A549 (cell line): ENCODE results near the gene GPC1. TPM values are rescaled to one million over a fixed set of nuclear protein-coding genes. Genes with fewer than 3 reads are reported as not detected.

Experiments
- ATAC-seq, 2 experiments: fragments of 200-7000 bp in 1 of 2; fragments of >200 bp in 1 of 2; cut with Nextera tagmentation in 1 of 2; cut with Tn5 transposase in 1 of 2; 3 replicates each; pipeline versions ENCODE4 v1.8.0 to v1.9.1; 2018 to 2020; ENCODE audit warnings: mild to moderate bottlenecking in 1 of 2, moderate library complexity in 1 of 2
- CTCF ChIA-PET: fragments of 300-600 bp; sonication (Branson Sonifier 250); formaldehyde crosslinking; extraction: SDS; loops from one replicate; lab custom pipeline; 2021; ENCODE audit warnings: antibody characterized with exemption, inconsistent platforms; lab: Yijun Ruan, JAX
- POLR2A ChIA-PET: fragments of 350-600 bp; formaldehyde crosslinking; extraction: SDS; loops from one replicate; lab custom pipeline; 2021; ENCODE audit warnings: antibody characterized with exemption, inconsistent platforms; lab: Yijun Ruan, JAX
- DNase-seq, 2 experiments: peaks; one replicate each; pipeline versions ENCODE4 v3.0.0 to v3.0.0-alpha.2; 2011 to 2016; ENCODE audit warnings: low read depth in 1 of 2, low spot score in 1 of 2
- FAIRE-seq: peaks from 2 replicates; lab custom pipeline; 2011; peaks lifted over from hg19 to GRCh38; lab: Jason Lieb, UNC
- H3K27ac ChIP-seq, 2 experiments: fragments of >200 bp; sonication (Bioruptor Twin); formaldehyde crosslinking; 3 replicates each; pipeline ENCODE4 v1.5.1; 2016 to 2017
- H3K4me1 ChIP-seq: fragments of >200 bp; sonication (Bioruptor Twin); formaldehyde crosslinking; 3 replicates; pipeline ENCODE4 v1.6.1; 2016
- H3K4me2 ChIP-seq: fragments of >200 bp; sonication (Bioruptor Twin); formaldehyde crosslinking; 3 replicates; pipeline ENCODE4 v1.6.1; 2016
- H3K4me3 ChIP-seq: fragments of >200 bp; sonication (Bioruptor Twin); formaldehyde crosslinking; 3 replicates; pipeline ENCODE4 v1.5.1; 2016
- H3K9me3 ChIP-seq: fragments of >200 bp; sonication (Bioruptor Twin); formaldehyde crosslinking; 3 replicates; pipeline ENCODE4 v1.6.1; 2016
- CEBPB ChIP-seq, 2 experiments: fragments of >200 bp in 1 of 2; sonication (Bioruptor Twin) in 1 of 2; formaldehyde crosslinking in 1 of 2; IDR thresholded peaks; 2 replicates each; pipeline ENCODE4 v1.6.1; 2012 to 2016
- FOSB ChIP-seq: fragments of 250-450 bp; sonication (Bioruptor Pico); IDR thresholded peaks from 2 replicates; pipeline ENCODE4 v1.5.0; 2020; ENCODE audit warnings: mild to moderate bottlenecking, moderate library complexity
- GATA3 ChIP-seq: IDR thresholded peaks from 2 replicates; pipeline ENCODE4 v1.6.1; 2012; ENCODE audit warnings: borderline replicate concordance
- HOXA7 ChIP-seq: fragments of 250-450 bp; sonication (Bioruptor Pico); IDR thresholded peaks from 2 replicates; pipeline ENCODE4 v1.5.0; 2020; ENCODE audit warnings: mild to moderate bottlenecking, moderate library complexity
- HOXB13 ChIP-seq: fragments of 250-450 bp; sonication (Bioruptor Pico); IDR thresholded peaks from 2 replicates; pipeline ENCODE4 v1.5.0; 2020; ENCODE audit warnings: low read depth, mild to moderate bottlenecking, moderate library complexity
- NPAS2 ChIP-seq: fragments of 250-450 bp; sonication (Bioruptor Pico); IDR thresholded peaks from 2 replicates; pipeline ENCODE4 v1.8.0; 2022; ENCODE audit warnings: mild to moderate bottlenecking, moderate library complexity, borderline replicate concordance
- NR3C1 ChIP-seq: fragments of >200 bp; sonication (Bioruptor Twin); formaldehyde crosslinking; IDR thresholded peaks from 3 replicates; pipeline ENCODE4 v1.6.1; 2017
- PHF8 ChIP-seq: fragments of 200-600 bp; sonication (generic); IDR thresholded peaks from 2 replicates; pipeline ENCODE4 v1.6.1; 2016; ENCODE audit warnings: low read depth, mild to moderate bottlenecking, antibody characterized with exemption, moderate library complexity, borderline replicate concordance
- POLR2A ChIP-seq: IDR thresholded peaks from 2 replicates; pipeline ENCODE4 v1.6.1; 2012; ENCODE audit warnings: mild to moderate bottlenecking, low read length
- POLR2AphosphoS2 ChIP-seq: conservative IDR thresholded peaks from 2 replicates; pipeline ENCODE4 v1.6.1; 2012; ENCODE audit warnings: low read length, improper control_type of control experiment, inconsistent platforms
- RAD21 ChIP-seq, 2 experiments: fragments of >200 bp in 1 of 2; sonication (Bioruptor Twin) in 1 of 2; formaldehyde crosslinking in 1 of 2; IDR thresholded peaks in 1 of 2; conservative IDR thresholded peaks in 1 of 2; 2 replicates in 1 of 2; 3 replicates in 1 of 2; pipeline ENCODE4 v1.6.1; 2012 to 2018; ENCODE audit warnings: inconsistent platforms in 1 of 2
- RARB ChIP-seq: fragments of 250-450 bp; sonication (Bioruptor Pico); IDR thresholded peaks from 2 replicates; pipeline ENCODE4 v1.8.0; 2021; ENCODE audit warnings: mild to moderate bottlenecking, moderate library complexity
- TFCP2L1 ChIP-seq: fragments of 250-450 bp; sonication (Bioruptor Pico); IDR thresholded peaks from 2 replicates; pipeline ENCODE4 v1.5.0; 2021; ENCODE audit warnings: mild to moderate bottlenecking
- ZFP36 ChIP-seq: fragments of 450-650 bp; IDR thresholded peaks from 2 replicates; pipeline ENCODE4 v1.6.1; 2014; ENCODE audit warnings: borderline replicate concordance; ENCODE audit not compliant: partially characterized antibody
- ZNF302 ChIP-seq: fragments of 250-450 bp; sonication (Bioruptor Pico); IDR thresholded peaks from 2 replicates; pipeline ENCODE4 v1.9.0; 2021; ENCODE audit warnings: inconsistent platforms, mild to moderate bottlenecking, moderate library complexity
- ZSCAN20 ChIP-seq: fragments of 250-450 bp; sonication (Bioruptor Pico); IDR thresholded peaks from 2 replicates; pipeline ENCODE4 v1.8.0; 2022; ENCODE audit warnings: mild to moderate bottlenecking, moderate library complexity
- WGBS: methylation state at CpG from one replicate; pipeline ENCODE4 v1.1.6; 2017; ENCODE audit errors: missing lambda C conversion rate; 5-methylcytosine and 5-hydroxymethylcytosine counted together
- polyA plus RNA-seq, 4 experiments: library from polyadenylated mRNA; depleted of rRNA in 3 of 4; stranded (reverse); fragments of >200 nt; fragmentation: RNase III in 1 of 4; extraction: RNeasy Plus Mini Kit Qiagen cat#74134 plus additional on column Dnase treatment in 1 of 4; gene quantifications; 2 replicates in 3 of 4; 3 replicates in 1 of 4; pipeline ENCODE4 v1.2.3, GENCODE V29; 2011 to 2017
- TF ChIP-seq, protein P1 (sequence below): fragments of >200 bp; sonication (Bioruptor Twin); formaldehyde crosslinking; IDR thresholded peaks from 3 replicates; pipeline ENCODE4 v1.5.1; 2016
- TF ChIP-seq, protein P2 (sequence below): IDR thresholded peaks from 2 replicates; pipeline ENCODE4 v1.6.1; 2012
- TF ChIP-seq, protein P3 (sequence below): fragments of 250-450 bp; sonication (Bioruptor Pico); IDR thresholded peaks from 2 replicates; pipeline ENCODE4 v1.5.0; 2021; ENCODE audit warnings: mild to moderate bottlenecking, moderate library complexity, borderline replicate concordance
- TF ChIP-seq, protein P4 (sequence below): fragments of 200-600 bp; sonication (generic); IDR thresholded peaks from 2 replicates; pipeline ENCODE4 v1.6.1; 2016; ENCODE audit warnings: antibody characterized with exemption, mild to moderate bottlenecking, moderate library complexity

GPC1 gene
- polyA plus RNA-seq, 2 of the 4 experiments (the other 2 are of a cell fraction) = 19.8 to 97.7 TPM

DNA sequence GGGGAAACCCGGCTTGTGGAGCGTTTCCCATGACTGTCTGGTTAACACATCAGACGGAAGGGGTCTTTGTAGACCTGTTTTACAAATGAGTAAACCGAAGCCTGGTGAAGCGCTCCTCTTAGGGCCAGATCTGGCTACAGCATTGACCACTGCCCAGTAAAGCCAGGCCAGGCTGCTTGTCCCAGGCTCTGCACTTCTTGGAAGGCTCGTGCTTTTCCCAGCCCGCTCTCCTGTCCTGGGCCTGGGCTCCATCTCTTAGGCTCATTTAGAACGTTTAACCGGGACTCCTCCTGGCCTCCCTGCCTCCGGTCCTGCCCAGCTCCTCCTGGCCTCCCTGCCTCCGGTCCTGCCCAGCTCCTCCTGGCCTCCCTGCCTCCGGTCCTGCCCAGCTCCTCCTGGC lies 4.8 kb downstream of the GPC1 start:
- peaks cover 45% of the 10 kb centered on the region for H3K4me1 ChIP-seq
- CTCF ChIA-PET = interaction anchor here (1.0 to 5.7 kb wide), 3 partner anchors 9 to 210 kb away, joined by 3 to 116 read pairs (median 29); no protein-coding TSS in a partner anchor
- FAIRE-seq (no peak), DNase-seq (no peak)
- no peak overlapping the region for H3K27ac ChIP-seq
- WGBS = 96% methylated on average over 10 of the region's 12 CpGs
- no peaks in the 10 kb centered on the region for H3K9me3 ChIP-seq
- no peak for TF ChIP-seq RAD21 (conservative IDR thresholded peaks at IDR 0.05 in 1 of 2, IDR thresholded peaks at IDR 0.05 in 1 of 2)
- no peak for TF ChIP-seq RARB (CRISPR knock-in tag)
- TF ChIP-seq ZSCAN20 (CRISPR knock-in tag) = no peak
- TF ChIP-seq, protein P1, sequence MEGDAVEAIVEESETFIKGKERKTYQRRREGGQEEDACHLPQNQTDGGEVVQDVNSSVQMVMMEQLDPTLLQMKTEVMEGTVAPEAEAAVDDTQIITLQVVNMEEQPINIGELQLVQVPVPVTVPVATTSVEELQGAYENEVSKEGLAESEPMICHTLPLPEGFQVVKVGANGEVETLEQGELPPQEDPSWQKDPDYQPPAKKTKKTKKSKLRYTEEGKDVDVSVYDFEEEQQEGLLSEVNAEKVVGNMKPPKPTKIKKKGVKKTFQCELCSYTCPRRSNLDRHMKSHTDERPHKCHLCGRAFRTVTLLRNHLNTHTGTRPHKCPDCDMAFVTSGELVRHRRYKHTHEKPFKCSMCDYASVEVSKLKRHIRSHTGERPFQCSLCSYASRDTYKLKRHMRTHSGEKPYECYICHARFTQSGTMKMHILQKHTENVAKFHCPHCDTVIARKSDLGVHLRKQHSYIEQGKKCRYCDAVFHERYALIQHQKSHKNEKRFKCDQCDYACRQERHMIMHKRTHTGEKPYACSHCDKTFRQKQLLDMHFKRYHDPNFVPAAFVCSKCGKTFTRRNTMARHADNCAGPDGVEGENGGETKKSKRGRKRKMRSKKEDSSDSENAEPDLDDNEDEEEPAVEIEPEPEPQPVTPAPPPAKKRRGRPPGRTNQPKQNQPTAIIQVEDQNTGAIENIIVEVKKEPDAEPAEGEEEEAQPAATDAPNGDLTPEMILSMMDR = no peak
- TF ChIP-seq TFCP2L1 (CRISPR knock-in tag) = no peak
- TF ChIP-seq, protein P2, sequence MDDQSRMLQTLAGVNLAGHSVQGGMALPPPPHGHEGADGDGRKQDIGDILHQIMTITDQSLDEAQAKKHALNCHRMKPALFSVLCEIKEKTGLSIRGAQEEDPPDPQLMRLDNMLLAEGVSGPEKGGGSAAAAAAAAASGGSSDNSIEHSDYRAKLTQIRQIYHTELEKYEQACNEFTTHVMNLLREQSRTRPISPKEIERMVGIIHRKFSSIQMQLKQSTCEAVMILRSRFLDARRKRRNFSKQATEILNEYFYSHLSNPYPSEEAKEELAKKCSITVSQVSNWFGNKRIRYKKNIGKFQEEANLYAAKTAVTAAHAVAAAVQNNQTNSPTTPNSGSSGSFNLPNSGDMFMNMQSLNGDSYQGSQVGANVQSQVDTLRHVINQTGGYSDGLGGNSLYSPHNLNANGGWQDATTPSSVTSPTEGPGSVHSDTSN = no peak
- no peak for TF ChIP-seq POLR2AphosphoS2
- TF ChIP-seq NR3C1 = no peak
- TF ChIP-seq FOSB (CRISPR knock-in tag) = no peak
- TF ChIP-seq, protein P3, sequence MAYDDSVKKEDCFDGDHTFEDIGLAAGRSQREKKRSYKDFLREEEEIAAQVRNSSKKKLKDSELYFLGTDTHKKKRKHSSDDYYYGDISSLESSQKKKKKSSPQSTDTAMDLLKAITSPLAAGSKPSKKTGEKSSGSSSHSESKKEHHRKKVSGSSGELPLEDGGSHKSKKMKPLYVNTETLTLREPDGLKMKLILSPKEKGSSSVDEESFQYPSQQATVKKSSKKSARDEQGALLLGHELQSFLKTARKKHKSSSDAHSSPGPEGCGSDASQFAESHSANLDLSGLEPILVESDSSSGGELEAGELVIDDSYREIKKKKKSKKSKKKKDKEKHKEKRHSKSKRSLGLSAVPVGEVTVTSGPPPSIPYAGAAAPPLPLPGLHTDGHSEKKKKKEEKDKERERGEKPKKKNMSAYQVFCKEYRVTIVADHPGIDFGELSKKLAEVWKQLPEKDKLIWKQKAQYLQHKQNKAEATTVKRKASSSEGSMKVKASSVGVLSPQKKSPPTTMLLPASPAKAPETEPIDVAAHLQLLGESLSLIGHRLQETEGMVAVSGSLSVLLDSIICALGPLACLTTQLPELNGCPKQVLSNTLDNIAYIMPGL (CRISPR knock-in tag) = no peak
- no peak for TF ChIP-seq HOXB13
- TF ChIP-seq ZNF302 = no peak
- TF ChIP-seq, protein P4, sequence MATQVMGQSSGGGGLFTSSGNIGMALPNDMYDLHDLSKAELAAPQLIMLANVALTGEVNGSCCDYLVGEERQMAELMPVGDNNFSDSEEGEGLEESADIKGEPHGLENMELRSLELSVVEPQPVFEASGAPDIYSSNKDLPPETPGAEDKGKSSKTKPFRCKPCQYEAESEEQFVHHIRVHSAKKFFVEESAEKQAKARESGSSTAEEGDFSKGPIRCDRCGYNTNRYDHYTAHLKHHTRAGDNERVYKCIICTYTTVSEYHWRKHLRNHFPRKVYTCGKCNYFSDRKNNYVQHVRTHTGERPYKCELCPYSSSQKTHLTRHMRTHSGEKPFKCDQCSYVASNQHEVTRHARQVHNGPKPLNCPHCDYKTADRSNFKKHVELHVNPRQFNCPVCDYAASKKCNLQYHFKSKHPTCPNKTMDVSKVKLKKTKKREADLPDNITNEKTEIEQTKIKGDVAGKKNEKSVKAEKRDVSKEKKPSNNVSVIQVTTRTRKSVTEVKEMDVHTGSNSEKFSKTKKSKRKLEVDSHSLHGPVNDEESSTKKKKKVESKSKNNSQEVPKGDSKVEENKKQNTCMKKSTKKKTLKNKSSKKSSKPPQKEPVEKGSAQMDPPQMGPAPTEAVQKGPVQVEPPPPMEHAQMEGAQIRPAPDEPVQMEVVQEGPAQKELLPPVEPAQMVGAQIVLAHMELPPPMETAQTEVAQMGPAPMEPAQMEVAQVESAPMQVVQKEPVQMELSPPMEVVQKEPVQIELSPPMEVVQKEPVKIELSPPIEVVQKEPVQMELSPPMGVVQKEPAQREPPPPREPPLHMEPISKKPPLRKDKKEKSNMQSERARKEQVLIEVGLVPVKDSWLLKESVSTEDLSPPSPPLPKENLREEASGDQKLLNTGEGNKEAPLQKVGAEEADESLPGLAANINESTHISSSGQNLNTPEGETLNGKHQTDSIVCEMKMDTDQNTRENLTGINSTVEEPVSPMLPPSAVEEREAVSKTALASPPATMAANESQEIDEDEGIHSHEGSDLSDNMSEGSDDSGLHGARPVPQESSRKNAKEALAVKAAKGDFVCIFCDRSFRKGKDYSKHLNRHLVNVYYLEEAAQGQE = no peak
- no peak for TF ChIP-seq POLR2A
- TF ChIP-seq NPAS2 (CRISPR knock-in tag) = no peak
- no peak for TF ChIP-seq ZFP36
- no peak for TF ChIP-seq PHF8
- no peak for TF ChIP-seq GATA3
- no peak for TF ChIP-seq CEBPB (IDR thresholded peaks at IDR 0.05)
- TF ChIP-seq HOXA7 (CRISPR knock-in tag) = no peak
- TF ChIP-seq, all 56 proteins: peak for 0
- H3K4me2 ChIP-seq = no peak overlapping the region
- no peak for ATAC-seq
- POLR2A ChIA-PET = no interaction called here
- H3K4me3 ChIP-seq = no peak overlapping the region
